Dermis microvascular lymphatic vessel endothelial cell (primary cell): ENCODE results near the gene ANO6. TPM values are rescaled to one million over a fixed set of nuclear protein-coding genes. Genes with fewer than 3 reads are reported as not detected.

ENCODE experiments used
- DNase-seq, 2 donors: peaks; one replicate each; pipeline versions ENCODE4 v3.0.0 to v3.0.0-alpha.2; 2010; ENCODE audit warnings: low read depth in 2 of 2
- total RNA-seq: library from RNA; depleted of rRNA; stranded (reverse); fragments of >200 nt; gene quantifications from 2 replicates; pipeline ENCODE4 v1.2.1, GENCODE V29; 2014

ANO6 gene
- total RNA-seq, 1 donor from 2014 or later: 73.7 TPM

GRCh38 chr12:45279931-45280830 is 64.3 kb downstream of the ANO6 start:
- peak; percentile 40 to 41 for DNase-seq

GRCh38 chr12:45281994-45282393 is 66.1 kb downstream of the ANO6 start:
- DNase-seq: no peak

DNA sequence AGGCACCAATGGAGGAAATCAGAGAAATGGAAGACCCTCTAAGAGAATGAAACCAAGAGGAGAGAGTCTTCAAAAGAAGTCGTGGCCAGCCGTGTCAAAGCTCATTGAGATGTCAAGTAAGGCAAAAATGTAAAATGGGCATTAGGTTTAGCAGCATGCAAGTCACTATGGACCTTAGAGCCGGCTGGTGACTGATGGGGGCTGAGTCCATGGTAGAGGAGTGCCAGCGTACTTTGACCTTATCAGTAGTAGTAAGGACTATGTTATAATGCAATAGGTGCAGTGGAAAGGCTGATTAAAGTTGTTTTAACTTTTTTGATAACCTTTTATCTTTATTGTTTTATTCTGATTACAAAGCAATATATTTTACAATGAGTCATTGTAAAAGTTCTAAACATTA is 66.5 kb downstream of the ANO6 start:
- DNase-seq: no peak

GRCh38 chr12:45284096-45284901 is 68.4 kb downstream of the ANO6 start:
- no peak for DNase-seq

- no peak for DNase-seq
Observed at GRCh38 chr12:45285717-45286116, 69.8 kb downstream of the ANO6 start.

- DNase-seq: no peak
Observed at GRCh38 chr12:45286621-45287020, 70.7 kb downstream of the ANO6 start.

DNA sequence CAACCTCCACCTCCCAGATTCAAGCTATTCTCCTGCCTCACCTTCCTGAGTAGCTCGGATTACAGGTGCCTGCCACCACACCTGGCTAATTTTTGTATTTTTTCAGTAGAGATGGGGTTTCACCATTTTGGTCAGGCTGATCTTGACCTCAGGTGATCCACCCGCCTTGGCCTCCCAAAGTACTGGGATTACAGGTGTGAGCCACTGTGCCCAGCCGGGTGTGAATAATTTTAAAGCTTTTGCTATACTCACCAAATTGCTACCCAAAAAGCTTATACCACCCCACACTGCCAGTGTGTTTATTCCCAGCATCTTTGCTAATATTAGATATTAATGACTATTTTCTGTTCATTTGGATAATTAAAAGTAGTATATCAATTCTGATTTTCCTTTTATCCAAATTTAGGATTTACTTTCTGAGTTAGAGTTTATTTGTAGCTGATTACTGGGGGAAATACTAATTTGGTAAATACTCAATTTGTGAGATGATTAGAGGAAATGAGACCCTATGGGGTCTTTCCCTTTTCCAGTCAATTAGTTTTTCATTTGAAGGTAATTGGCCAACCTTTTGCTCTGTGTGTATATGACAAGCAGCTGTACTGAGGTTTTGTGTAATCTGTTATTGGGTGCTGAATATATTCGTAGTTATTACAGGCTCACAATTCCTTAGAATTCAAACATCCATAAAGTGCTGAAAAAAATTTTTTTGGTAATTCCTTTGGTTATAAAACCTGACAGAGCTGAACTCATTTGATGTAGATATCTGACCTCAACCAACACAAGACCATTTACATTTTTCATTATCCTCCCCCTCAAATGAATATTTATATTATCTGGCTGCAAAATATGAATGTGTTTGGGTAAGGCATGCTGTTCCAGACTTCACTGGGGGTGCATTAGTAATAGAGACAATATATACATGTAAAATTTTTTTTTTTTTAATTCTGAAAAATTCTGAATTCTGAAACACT is 73.6 kb downstream of the ANO6 start:
- DNase-seq: no peak

- DNase-seq: no peak
Observed at GRCh38 chr12:45290216-45290605, 74.3 kb downstream of the ANO6 start.

- no peak for DNase-seq
Observed at GRCh38 chr12:45291518-45291917, 75.6 kb downstream of the ANO6 start.

DNA sequence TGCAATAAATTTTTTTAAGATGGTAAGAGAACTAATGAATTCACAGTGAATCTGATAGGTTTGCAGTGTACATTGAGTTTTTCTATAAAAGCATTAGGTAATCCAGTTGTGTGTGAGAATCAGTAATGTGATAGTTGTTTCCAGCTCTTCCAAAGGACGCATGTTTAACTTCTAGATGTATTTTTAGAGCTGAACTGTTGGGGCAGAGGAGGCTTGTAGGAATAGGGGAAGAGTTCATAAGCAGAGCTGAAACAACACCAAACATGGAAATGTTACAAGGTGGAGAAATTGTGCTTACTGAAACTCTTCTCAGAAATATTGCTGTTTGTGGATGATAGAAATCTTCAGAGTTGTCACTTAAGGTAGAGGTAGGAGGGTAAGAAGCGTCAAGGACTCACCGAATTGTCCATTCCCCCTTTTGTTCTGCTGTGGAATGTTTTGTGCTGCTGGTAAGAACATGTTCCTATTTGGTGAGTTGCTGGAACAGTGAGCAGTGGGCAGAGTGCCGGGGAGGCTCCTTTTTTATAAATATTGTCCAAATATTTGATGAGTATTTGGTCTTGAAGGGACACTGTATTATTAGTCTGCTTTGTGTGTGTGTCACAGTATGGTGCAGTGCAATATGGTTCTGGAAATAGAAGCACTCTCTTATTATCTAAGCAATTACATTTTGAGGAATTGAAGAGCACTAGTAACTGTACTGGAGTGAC is 76.7 kb downstream of the ANO6 start:
- no peak for DNase-seq

DNA sequence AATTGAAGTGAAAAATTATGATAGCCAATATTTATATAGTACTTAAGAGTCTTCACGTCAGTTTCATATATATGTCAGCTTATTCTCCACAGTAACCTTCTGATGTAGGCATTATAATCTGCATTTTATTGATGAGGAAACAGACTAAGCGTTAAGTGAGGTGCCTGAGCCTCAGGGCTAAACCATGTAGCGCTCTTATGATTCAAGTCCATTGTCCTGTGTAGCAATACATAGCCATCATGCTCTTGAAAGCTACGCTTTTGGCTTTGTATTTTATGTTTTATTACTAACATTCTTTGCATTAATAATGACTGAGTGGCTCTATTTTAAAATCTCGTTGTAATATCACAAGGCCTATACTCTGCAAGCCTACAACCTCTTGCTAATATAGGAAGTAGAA is 79.0 kb downstream of the ANO6 start:
- DNase-seq: no peak

GRCh38 chr12:45296046-45296586 is 80.2 kb downstream of the ANO6 start:
- no peak for DNase-seq

- no peak for DNase-seq
Observed at GRCh38 chr12:45298047-45298446, 82.2 kb downstream of the ANO6 start.

DNA sequence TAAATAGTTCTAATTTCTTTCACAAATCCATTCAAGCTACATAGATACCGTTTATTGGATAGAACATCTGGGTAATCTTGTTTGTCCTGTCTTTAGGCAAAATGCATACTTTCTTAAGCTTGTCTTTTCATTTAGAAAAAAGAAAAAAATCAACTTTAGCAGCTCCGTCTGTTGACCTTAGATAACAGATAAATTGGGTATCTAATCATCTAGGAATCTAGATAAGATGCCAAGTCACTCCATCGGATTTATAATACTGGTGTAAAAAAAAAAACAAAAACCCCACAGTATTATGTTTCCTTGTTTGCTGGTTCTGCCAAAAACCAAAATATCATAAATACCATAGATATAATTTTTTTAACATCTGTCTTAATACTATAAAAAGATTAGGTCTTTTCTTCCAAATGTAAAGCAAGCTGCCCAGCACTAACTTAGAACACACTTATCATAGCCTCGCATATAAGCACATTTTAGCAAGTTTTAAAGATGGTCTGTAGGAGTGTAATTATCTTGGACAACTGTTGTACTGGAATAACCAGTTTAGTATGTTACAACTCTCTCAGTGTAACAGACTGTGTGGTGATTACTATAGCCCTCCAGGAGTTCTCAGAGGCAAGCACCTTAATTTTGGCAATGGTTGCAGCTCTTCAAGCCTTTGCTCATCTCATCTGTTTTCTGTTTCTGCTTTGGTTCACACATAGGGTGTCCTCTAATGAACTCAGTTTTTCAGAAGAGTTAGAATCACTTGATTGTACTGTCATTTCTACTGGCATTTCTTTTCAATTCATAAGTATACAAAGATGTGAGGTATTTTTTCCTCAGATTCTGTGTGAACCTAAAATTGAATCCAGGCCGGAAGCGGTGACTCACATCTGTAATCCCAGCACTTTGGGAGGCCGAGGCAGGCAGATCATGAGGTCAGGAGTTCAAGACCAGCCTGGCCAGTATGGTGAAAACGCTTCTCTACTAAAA is 83.1 kb downstream of the ANO6 start:
- peak; percentile 26 to 80 for DNase-seq

GRCh38 chr12:45302621-45303369 is 86.9 kb downstream of the ANO6 start:
- peak; percentile 11 to 65 for DNase-seq

DNA sequence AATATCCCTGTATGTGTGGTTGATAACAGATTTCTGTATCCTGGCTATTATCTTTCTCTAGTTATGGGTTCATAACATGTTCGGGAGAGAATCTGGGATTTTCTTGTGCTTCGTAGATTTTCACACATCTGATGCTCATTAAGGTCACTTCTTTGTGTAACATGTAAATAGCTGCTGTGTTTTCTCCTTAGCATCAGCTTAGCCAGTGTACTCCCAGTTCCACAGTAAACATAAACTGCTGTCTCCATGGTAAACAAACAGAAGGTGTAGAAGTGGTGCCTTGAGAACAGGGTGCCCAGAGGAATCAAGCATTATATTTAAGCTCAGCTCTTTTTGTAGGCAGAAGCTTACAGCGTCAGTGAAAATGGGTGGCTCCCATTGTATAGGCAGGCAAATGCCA is 88.0 kb downstream of the ANO6 start:
- peak in 1 of 2 donors; percentile 21 for DNase-seq

DNA sequence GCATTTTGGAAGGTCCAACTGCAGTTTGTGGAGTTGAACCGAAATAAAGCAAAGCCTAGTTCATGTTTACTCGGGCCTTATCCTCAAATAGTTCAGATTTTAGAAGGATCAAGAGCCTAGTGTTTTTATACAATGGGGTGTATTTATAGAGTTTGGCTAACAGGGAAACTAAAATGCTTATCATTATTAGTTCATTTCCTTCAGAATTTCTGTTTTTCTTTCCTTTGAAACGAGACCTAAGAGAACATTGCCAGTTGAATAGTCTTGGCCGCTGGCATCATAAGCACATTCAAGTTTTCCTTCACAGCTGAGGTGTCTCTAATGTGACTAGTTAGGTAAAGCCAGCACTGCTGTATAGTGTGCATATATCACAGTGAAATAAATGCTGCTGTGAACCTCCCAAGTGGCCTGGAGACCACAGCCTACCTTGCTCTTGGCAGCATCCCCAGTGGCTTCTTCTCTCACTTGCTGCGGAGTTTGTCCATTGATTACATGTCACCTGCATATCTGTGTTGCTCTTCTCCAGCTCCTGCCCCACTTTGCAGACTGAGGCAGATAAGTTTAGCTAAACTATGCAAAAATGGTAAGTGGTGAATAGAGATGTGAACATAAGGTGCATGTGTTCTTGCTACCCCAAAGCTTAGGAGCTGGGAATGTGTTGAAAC is 88.8 kb downstream of the ANO6 start:
- peak in 1 of 2 donors; percentile 64 for DNase-seq

GRCh38 chr12:45305907-45306306 is 90.0 kb downstream of the ANO6 start:
- no peak for DNase-seq
